GM12878 (cell line): Measurements from ENCODE around the gene TPPP3. TPM values are rescaled to one million over a fixed set of nuclear protein-coding genes. Genes with fewer than 3 reads are reported as not detected.

ENCODE experiments used
- CHD4 ChIP-seq: fragments of 200-600 bp; sonication (generic); IDR thresholded peaks from 2 replicates; pipeline ENCODE4 v1.6.1; 2016; ENCODE audit warnings: mild to moderate bottlenecking
- polyA plus RNA-seq, 11 experiments: library from polyadenylated mRNA; depleted of rRNA in 4 of 11; unstranded in 6 of 11; stranded (reverse) in 5 of 11; fragments of >200 nt; fragmentation: Nextera tagmentation in 4 of 11; fragmentation: Illumina TruSeq in 1 of 11; extraction: Ambion mirVana in 4 of 11; extraction: Trizol in 1 of 11; gene quantifications; 1 replicate in 1 of 11; 2 replicates in 10 of 11; pipeline versions ENCODE4 v1.2.1 to v1.2.3, GENCODE V29; 2011 to 2016; ENCODE audit warnings: inconsistent platforms in 2 of 11, missing spikeins in 2 of 11, low read depth in 1 of 11
- total RNA-seq, 4 experiments: library from RNA; depleted of rRNA in 3 of 4; stranded (reverse); fragments of >200 nt in 3 of 4; fragmentation: Illumina TruSeq in 1 of 4; extraction: Trizol in 1 of 4; gene quantifications; 2 replicates each; pipeline versions ENCODE4 v1.2.1 to v1.2.3, GENCODE V29; 2013 to 2021
- TF ChIP-seq, protein P1 (sequence below): fragments of 450-650 bp; IDR thresholded peaks from 2 replicates; pipeline ENCODE4 v1.6.1; 2018; ENCODE audit warnings: borderline replicate concordance, mild to moderate bottlenecking; ENCODE audit not compliant: partially characterized antibody
- TF ChIP-seq, protein P2 (sequence below): IDR thresholded peaks from 2 replicates; pipeline ENCODE4 v1.6.1; 2012; ENCODE audit warnings: low read depth, low read length, improper control_type of control experiment
- TF ChIP-seq, protein P3 (sequence below): fragments of 450-650 bp; formaldehyde crosslinking; IDR thresholded peaks from 2 replicates; pipeline ENCODE4 v1.4.0; 2022; ENCODE audit warnings: mild to moderate bottlenecking, moderate library complexity

The TPPP3 gene
- total and polyA plus RNA-seq, 10 of the 15 experiments (the other 5 are each of a cell fraction or from before 2014, with no cell fraction given): 0.14 TPM; not detected in 9

DNA sequence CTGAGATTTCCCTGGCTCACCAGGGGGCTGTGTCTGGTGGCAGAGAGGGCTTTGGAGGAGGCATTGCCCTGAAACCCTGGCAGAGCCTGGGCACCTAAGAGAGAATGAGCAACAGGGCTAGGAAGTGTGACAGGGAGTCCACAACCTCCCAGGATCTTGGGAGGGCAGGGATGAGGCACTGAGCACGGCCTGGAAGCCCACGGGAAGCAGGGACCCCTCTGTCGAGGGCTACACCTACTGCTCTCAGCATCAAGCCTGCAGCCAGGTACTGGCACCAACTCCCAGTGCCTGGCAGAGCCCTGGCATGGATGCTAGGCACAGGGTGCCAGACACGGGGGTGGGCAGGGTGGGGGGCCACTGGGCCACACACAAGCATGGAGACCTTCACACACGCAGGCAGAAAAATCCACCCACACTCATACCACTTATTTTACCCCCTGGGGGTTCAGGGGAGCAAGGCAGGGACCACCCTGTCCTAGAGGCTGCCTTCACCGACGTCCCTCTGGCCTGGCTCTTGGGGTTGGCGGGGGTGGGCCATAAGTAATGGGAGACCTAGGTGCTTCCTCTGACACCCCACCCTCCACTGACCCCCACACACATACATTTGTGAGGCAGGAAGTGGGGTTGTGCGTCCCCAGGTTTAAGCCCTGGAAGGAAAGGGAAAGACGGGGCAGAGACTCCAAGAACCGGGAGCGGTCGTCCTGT lies 36.7 kb upstream of the TPPP3 start (continued):
- TF ChIP-seq, protein P1, sequence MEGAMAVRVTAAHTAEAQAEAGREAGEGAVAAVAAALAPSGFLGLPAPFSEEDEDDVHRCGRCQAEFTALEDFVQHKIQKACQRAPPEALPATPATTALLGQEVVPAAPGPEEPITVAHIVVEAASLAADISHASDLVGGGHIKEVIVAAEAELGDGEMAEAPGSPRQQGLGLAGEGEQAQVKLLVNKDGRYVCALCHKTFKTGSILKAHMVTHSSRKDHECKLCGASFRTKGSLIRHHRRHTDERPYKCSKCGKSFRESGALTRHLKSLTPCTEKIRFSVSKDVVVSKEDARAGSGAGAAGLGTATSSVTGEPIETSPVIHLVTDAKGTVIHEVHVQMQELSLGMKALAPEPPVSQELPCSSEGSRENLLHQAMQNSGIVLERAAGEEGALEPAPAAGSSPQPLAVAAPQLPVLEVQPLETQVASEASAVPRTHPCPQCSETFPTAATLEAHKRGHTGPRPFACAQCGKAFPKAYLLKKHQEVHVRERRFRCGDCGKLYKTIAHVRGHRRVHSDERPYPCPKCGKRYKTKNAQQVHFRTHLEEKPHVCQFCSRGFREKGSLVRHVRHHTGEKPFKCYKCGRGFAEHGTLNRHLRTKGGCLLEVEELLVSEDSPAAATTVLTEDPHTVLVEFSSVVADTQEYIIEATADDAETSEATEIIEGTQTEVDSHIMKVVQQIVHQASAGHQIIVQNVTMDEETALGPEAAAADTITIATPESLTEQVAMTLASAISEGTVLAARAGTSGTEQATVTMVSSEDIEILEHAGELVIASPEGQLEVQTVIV: no peak
- TF ChIP-seq CHD4: no peak
- TF ChIP-seq, protein P2, sequence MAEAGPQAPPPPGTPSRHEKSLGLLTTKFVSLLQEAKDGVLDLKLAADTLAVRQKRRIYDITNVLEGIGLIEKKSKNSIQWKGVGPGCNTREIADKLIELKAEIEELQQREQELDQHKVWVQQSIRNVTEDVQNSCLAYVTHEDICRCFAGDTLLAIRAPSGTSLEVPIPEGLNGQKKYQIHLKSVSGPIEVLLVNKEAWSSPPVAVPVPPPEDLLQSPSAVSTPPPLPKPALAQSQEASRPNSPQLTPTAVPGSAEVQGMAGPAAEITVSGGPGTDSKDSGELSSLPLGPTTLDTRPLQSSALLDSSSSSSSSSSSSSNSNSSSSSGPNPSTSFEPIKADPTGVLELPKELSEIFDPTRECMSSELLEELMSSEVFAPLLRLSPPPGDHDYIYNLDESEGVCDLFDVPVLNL: no peak
- TF ChIP-seq, protein P3, sequence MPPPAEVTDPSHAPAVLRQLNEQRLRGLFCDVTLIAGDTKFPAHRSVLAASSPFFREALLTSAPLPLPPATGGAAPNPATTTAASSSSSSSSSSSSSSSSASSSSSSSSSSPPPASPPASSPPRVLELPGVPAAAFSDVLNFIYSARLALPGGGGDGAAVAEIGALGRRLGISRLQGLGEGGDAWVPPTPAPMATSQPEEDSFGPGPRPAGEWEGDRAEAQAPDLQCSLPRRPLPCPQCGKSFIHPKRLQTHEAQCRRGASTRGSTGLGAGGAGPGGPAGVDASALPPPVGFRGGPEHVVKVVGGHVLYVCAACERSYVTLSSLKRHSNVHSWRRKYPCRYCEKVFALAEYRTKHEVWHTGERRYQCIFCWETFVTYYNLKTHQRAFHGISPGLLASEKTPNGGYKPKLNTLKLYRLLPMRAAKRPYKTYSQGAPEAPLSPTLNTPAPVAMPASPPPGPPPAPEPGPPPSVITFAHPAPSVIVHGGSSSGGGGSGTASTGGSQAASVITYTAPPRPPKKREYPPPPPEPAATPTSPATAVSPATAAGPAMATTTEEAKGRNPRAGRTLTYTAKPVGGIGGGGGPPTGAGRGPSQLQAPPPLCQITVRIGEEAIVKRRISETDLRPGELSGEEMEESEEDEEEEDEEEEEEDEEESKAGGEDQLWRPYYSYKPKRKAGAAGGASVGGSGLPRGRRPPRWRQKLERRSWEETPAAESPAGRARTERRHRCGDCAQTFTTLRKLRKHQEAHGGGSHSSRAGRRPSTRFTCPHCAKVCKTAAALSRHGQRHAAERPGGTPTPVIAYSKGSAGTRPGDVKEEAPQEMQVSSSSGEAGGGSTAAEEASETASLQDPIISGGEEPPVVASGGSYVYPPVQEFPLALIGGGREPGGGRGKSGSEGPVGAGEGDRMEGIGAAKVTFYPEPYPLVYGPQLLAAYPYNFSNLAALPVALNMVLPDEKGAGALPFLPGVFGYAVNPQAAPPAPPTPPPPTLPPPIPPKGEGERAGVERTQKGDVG (CRISPR knock-in tag): no peak
